Keratinocyte (primary cell): ENCODE results near the gene TOR4A. TPM values are rescaled to one million over a fixed set of nuclear protein-coding genes. Genes with fewer than 3 reads are reported as not detected.

Source experiments
- DNase-seq: peaks from one replicate; pipeline ENCODE4 v3.0.0-alpha.2; 2011; ENCODE audit warnings: low read depth, missing footprints, low spot score
- FAIRE-seq: peaks from 2 replicates; lab custom pipeline; 2011; peaks lifted over from hg19 to GRCh38; lab: Jason Lieb, UNC
- H2AFZ ChIP-seq: 2 replicates; pipeline ENCODE4 v1.6.0; 2012; ENCODE audit warnings: low read length, control low read depth, inconsistent platforms; ENCODE audit not compliant: control insufficient read depth
- H3K27ac ChIP-seq: 2 replicates; pipeline ENCODE4 v1.5.1; 2011; ENCODE audit warnings: low read length; ENCODE audit not compliant: control insufficient read depth, insufficient read depth
- H3K27me3 ChIP-seq: 3 replicates; pipeline ENCODE4 v1.6.0; 2011; ENCODE audit warnings: low read length; ENCODE audit not compliant: control insufficient read depth, insufficient read depth; ENCODE audit errors: extremely low read depth
- H3K36me3 ChIP-seq, 2 experiments: 2 replicates in 1 of 2; 3 replicates in 1 of 2; pipeline ENCODE4 v1.5.1; 2011; ENCODE audit warnings: low read length in 2 of 2, mild to moderate bottlenecking in 1 of 2; ENCODE audit not compliant: control insufficient read depth in 2 of 2, insufficient read depth in 2 of 2; ENCODE audit errors: extremely low read depth in 1 of 2
- H3K4me1 ChIP-seq: 3 replicates; pipeline ENCODE4 v1.5.1; 2011; ENCODE audit warnings: low read length; ENCODE audit not compliant: control insufficient read depth, insufficient read depth; ENCODE audit errors: extremely low read depth
- H3K4me2 ChIP-seq: 3 replicates; pipeline ENCODE4 v1.6.0; 2011; ENCODE audit warnings: low read depth, low read length; ENCODE audit not compliant: control insufficient read depth, insufficient read depth; ENCODE audit errors: extremely low read depth
- H3K4me3 ChIP-seq, 3 experiments: fragments of 200-600 bp in 1 of 3; sonication (generic) in 1 of 3; 2 replicates in 2 of 3; 3 replicates in 1 of 3; pipeline ENCODE4 v1.5.1; 2011 to 2016; ENCODE audit warnings: low read length in 3 of 3, mild to moderate bottlenecking in 3 of 3, control low read depth in 2 of 3, inconsistent platforms in 1 of 3, low read depth in 1 of 3, mixed read lengths in 1 of 3, mixed run types in 1 of 3, moderate library complexity in 1 of 3; ENCODE audit not compliant: control insufficient read depth in 2 of 3, insufficient read depth in 2 of 3; ENCODE audit errors: extremely low read depth in 1 of 3
- H3K79me2 ChIP-seq: 2 replicates; pipeline ENCODE4 v1.6.0; 2012; ENCODE audit warnings: low read length; ENCODE audit not compliant: control insufficient read depth, insufficient read depth
- H3K9ac ChIP-seq: 3 replicates; pipeline ENCODE4 v1.6.0; 2011; ENCODE audit warnings: low read length; ENCODE audit not compliant: control insufficient read depth, insufficient read depth; ENCODE audit errors: extremely low read depth
- H3K9me1 ChIP-seq: 3 replicates; pipeline ENCODE4 v1.6.0; 2011; ENCODE audit warnings: low read length; ENCODE audit not compliant: control insufficient read depth, insufficient read depth; ENCODE audit errors: extremely low read depth
- H3K9me3 ChIP-seq: 2 replicates; pipeline ENCODE4 v1.5.1; 2012; ENCODE audit warnings: low read depth, low read length; ENCODE audit not compliant: control insufficient read depth
- H4K20me1 ChIP-seq: 3 replicates; pipeline ENCODE4 v1.6.0; 2011; ENCODE audit warnings: low read length; ENCODE audit not compliant: control insufficient read depth, insufficient read depth; ENCODE audit errors: extremely low read depth
- EZH2 ChIP-seq: IDR thresholded peaks from one replicate; pipeline ENCODE4 v1.6.1; 2012; ENCODE audit warnings: inconsistent platforms, mild to moderate bottlenecking, low read length, moderate library complexity
- dilution Hi-C: fragments of 300-500 bp; cut with MboI; formaldehyde crosslinking; loops from one replicate; pipeline ENCODE4 v1.7.0; 2020; ENCODE audit warnings: low sequenced_read_pairs; ENCODE audit not compliant: extremely low pct_ligation_motif_present
- polyA plus RNA-seq, 5 experiments: library from polyadenylated mRNA; depleted of rRNA in 3 of 5; stranded (reverse) in 3 of 5; stranded (forward) in 1 of 5; unstranded in 1 of 5; fragments of >200 nt; gene quantifications; 1 replicate in 1 of 5; 2 replicates in 3 of 5; 3 replicates in 1 of 5; pipeline versions ENCODE4 v1.2.1 to v1.2.3, GENCODE V29; 2011 to 2012; ENCODE audit warnings: missing spikeins in 2 of 5, low read depth in 1 of 5, low replicate concordance in 1 of 5
- TF ChIP-seq, protein P1 (sequence below), 3 experiments: IDR thresholded peaks in 1 of 3; conservative IDR thresholded peaks in 1 of 3; optimal IDR thresholded peaks in 1 of 3; 2 replicates in 2 of 3; 3 replicates in 1 of 3; pipeline versions ENCODE3 to v1.5.1; 2011; ENCODE audit warnings: low read length in 3 of 3, mild to moderate bottlenecking in 3 of 3, moderate library complexity in 2 of 3, control low read depth in 1 of 3, inconsistent platforms in 1 of 3; ENCODE audit not compliant: insufficient read depth in 2 of 3; ENCODE audit errors: extremely low read depth in 1 of 3

The TOR4A gene
- polyA plus RNA-seq, 1 donor (not counting 4 experiments of a cell fraction or from before 2014, with no cell fraction given) = 5.8 TPM

DNA sequence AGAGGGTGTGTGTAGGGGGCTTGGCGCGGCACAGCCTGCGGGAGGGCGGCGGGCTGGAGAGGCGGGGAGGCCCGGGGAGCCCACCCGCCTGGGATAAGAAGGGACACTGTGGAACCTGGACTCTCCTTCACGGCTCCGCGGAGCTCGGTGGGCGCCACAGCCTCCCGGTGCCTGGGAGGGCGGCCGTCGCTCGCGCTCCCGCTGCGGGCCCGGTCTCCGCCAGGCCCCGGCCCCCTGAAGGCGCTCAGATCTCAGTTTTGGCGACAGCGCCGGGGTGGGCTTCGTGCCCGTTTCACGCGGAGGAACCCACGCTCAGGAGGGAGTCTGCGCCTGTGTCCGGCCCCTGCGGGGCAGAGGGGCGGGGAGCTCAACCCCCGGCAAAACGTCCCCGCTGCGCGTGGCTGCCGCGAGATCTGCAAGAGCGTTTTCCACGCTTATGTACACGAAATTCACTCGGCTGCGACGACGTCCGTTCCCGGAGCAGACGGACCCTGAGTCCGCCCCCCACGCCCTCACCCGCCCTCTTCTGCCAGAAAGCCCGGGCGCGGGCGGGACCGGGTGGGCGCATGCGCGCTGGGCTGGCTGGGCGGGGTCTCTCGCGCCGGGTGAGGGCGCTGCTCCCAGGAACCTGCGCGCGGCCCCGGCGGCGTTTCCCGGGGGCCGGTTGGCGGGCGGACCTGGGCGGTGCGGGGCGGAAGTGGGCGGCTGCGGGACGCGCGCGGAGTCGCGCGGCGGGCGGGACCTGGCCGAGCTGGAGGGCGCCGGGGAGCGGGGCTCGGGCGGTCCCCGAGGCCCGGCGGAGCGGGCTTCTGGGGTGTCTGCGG lies 22.7 kb upstream of the TOR4A start, which contains the start of gene NELFB:
Gene NELFB, plus strand, starts transcription at position 704 of the 824 bp plus-strand sequence.
- FAIRE-seq (no peak), DNase-seq (no peak)
- peak within 1 kb of the TSS; percentile 95 for H2AFZ ChIP-seq
- H3K36me3 ChIP-seq = peaks cover 8 to 22% of the 10 kb centered on the region in 2 experiments
- TF ChIP-seq, protein P1, sequence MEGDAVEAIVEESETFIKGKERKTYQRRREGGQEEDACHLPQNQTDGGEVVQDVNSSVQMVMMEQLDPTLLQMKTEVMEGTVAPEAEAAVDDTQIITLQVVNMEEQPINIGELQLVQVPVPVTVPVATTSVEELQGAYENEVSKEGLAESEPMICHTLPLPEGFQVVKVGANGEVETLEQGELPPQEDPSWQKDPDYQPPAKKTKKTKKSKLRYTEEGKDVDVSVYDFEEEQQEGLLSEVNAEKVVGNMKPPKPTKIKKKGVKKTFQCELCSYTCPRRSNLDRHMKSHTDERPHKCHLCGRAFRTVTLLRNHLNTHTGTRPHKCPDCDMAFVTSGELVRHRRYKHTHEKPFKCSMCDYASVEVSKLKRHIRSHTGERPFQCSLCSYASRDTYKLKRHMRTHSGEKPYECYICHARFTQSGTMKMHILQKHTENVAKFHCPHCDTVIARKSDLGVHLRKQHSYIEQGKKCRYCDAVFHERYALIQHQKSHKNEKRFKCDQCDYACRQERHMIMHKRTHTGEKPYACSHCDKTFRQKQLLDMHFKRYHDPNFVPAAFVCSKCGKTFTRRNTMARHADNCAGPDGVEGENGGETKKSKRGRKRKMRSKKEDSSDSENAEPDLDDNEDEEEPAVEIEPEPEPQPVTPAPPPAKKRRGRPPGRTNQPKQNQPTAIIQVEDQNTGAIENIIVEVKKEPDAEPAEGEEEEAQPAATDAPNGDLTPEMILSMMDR (optimal IDR thresholded peaks at IDR 0.05 in 1 of 3, IDR thresholded peaks at IDR 0.05 in 1 of 3, conservative IDR thresholded peaks at IDR 0.05 in 1 of 3; ENCODE audit: extremely low read depth in 1 of 3, insufficient read depth in 2 of 3, low read length in 3 of 3) = peak in 1 of 3 experiments; percentile 10
- no peak for TF ChIP-seq EZH2
- dilution Hi-C loops = no loop called here
- H3K79me2 ChIP-seq = peaks cover 26% of the 10 kb centered on the region
- H3K9me1 ChIP-seq = no peaks in the 10 kb centered on the region
- peak within 1 kb of the TSS; percentile 93 for H3K4me2 ChIP-seq
- H3K27ac ChIP-seq = peak within 1 kb of the TSS; percentile 58
- H3K4me1 ChIP-seq = peaks cover 15% of the 10 kb centered on the region
- H3K9ac ChIP-seq = peak within 1 kb of the TSS; percentile 83
- peak within 1 kb of the TSS; percentile 81 to 97 (median 84) for H3K4me3 ChIP-seq
- no peaks in the 10 kb centered on the region for H3K9me3 ChIP-seq
- no peaks in the 10 kb centered on the region for H3K27me3 ChIP-seq
- no peaks in the 10 kb centered on the region for H4K20me1 ChIP-seq

DNA sequence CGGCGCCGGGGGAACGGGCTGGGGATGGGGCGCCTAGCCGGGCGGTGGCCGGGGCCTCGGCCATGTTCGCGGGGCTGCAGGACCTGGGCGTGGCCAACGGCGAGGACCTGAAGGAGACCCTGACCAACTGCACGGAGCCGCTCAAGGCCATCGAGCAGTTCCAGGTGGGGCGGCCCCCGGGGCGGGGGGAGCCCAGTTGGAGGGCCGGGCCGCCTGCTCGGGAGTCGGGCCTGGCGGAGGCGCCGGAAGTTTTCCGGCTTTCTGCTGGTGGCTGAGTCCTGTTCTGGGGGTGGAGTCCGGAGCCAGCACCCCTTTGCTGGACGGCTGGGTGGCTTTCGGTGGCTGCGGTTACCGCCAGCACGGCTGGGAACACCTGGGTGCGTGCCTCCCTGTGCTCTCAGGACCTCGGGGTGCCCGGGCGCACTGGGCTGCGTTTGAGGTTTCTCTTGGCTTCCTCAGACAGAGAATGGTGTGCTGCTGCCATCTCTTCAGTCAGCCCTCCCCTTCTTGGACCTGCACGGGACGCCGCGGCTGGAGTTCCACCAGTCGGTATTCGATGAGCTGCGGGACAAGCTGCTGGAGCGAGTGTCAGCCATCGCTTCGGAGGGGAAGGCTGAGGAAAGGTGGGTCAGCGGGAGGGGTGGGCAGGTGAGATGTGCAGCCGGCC lies 21.9 kb upstream of the TOR4A start:
- no peaks in the 10 kb centered on the region for H3K9me3 ChIP-seq
- peak overlapping the region; percentile 83 for H3K9ac ChIP-seq
- H3K4me3 ChIP-seq = peak overlapping the region; percentile 70 to 97 (median 84)
- H3K4me1 ChIP-seq = peaks cover 15% of the 10 kb centered on the region
- H3K4me2 ChIP-seq = peak overlapping the region; percentile 91
- DNase-seq = no peak
- TF ChIP-seq EZH2 = no peak
- TF ChIP-seq, protein P1 (optimal IDR thresholded peaks at IDR 0.05 in 1 of 3, IDR thresholded peaks at IDR 0.05 in 1 of 3, conservative IDR thresholded peaks at IDR 0.05 in 1 of 3; ENCODE audit: extremely low read depth in 1 of 3, insufficient read depth in 2 of 3, low read length in 3 of 3) = no peak
- no peaks in the 10 kb centered on the region for H3K9me1 ChIP-seq
- dilution Hi-C loops = no loop called here
- H4K20me1 ChIP-seq = no peaks in the 10 kb centered on the region
- H3K79me2 ChIP-seq = peaks cover 26% of the 10 kb centered on the region
- FAIRE-seq = no peak
- H3K27ac ChIP-seq = peak overlapping the region; percentile 58
- no peaks in the 10 kb centered on the region for H3K27me3 ChIP-seq
- H3K36me3 ChIP-seq = peaks cover 8 to 22% of the 10 kb centered on the region in 2 experiments
- peak overlapping the region; percentile 53 for H2AFZ ChIP-seq
